Measurements from ENCODE around the gene CPD. TPM values are rescaled to one million over a fixed set of nuclear protein-coding genes. Genes with fewer than 3 reads are reported as not detected.

The CPD gene
- total and polyA plus RNA-seq, 9 of the 15 experiments (the other 6 are each of a cell fraction or from before 2014, with no cell fraction given): 4.5 to 24.4 (median 20.4) TPM

DNA sequence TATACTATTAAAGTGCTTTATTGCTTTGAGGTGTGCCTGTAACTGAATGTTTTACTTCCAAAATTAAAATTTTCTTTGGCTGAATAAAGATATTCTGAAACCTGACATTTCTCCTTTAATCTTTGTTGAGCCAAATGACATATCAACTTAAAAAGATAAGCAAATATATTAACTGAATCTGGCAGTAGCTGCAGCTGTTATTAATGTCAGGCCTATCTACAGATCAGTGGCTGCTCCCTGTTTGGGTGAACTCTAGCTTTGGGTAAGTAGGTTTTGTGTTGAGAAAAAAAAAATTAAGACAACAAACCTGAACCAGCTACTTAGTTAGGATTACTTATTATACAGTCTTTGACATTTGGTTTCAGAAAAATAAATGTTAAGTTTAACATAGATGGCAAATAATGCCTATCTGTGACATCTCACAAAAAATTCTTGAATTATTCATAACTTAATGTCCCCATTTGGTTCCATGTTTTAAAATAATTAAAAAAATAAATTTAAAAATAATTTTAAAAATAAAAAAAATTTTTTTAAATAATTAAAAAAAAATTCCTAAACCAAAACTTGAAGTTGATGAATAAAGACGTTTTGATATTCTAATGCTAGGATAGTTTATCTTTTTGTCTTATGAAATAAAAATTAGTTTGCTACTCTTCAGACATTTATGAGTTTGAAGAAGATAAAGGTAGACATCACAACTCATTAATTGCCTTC, 19.8 kb downstream of the CPD start (continued):
- TF ChIP-seq FOXA1 (IDR thresholded peaks at IDR 0.05; ENCODE audit: borderline replicate concordance) (no peak), BMI1 (IDR thresholded peaks at IDR 0.05; ENCODE audit: low read length) (no peak), ZNF282 (CRISPR knock-in tag; IDR thresholded peaks at IDR 0.05) (no peak), NELFE (IDR thresholded peaks at IDR 0.05; ENCODE audit: insufficient read depth, insufficient read length) (no peak), BRCA1 (IDR thresholded peaks at IDR 0.05) (no peak), BRCA1 (CRISPR knock-in tag; IDR thresholded peaks at IDR 0.05) (no peak)

DNA sequence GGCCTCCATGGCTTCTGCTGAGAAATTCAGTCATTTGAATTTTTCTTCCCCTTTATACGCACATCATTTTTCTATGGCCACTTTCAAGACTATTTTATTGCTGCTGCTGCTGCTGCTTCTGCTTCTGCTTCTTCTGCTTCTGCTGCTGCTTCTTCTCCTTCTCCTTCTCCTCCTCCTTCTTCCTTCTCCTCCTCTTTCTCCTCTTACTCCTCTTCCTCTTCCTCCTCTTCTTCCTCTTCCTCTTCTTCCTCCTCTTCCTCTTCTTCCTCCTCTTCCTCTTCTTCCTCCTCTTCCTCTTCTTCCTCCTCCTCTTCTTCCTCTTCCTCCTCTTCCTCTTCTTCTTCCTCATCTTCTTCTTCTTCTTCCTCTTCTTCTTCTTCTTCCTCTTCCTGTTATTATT, 22.4 kb downstream of the CPD start:
- H2AFZ ChIP-seq (ENCODE audit: low read depth, low read length): no peak overlapping the region
- H3K4me1 ChIP-seq (replicated peaks in 1 of 2; ENCODE audit: control insufficient read depth in 2 of 2, insufficient read depth in 2 of 2, low read length in 2 of 2): peaks cover 0 to 8% of the 10 kb centered on the region in 2 experiments; a peak in 3 of 5 replicates
- DNase-seq (ENCODE audit: extremely low read depth in 1 of 4, low spot score in 3 of 4): no peak
- 100% methylated on average over 1 of the region's 1 CpG for WGBS (ENCODE audit: insufficient coverage, low coverage, missing lambda C conversion rate)
- ChIA-PET POLR2A (no interaction called here), CTCF (ENCODE audit: low intra/inter-chr PET ratio) (no interaction called here)
- no peaks in the 10 kb centered on the region for H3K9me3 ChIP-seq (replicated peaks; ENCODE audit: control insufficient read depth, insufficient read depth, low read depth, low read length)
- in situ Hi-C loops (cut with MboI): no loop called here
- FAIRE-seq: no peak
- intact Hi-C loops (cut with micrococcal nuclease): no loop called here
- no peaks in the 10 kb centered on the region for H3K79me2 ChIP-seq (ENCODE audit: control insufficient read depth, insufficient read depth, low read length)
- H3K27ac ChIP-seq (ENCODE audit: extremely low read depth, low read depth, low read length): no peak overlapping the region
- no peak overlapping the region for H3K4me2 ChIP-seq (ENCODE audit: insufficient read depth, low read length)
- ATAC-seq: no peak
- no peaks in the 10 kb centered on the region for H3K27me3 ChIP-seq (ENCODE audit: control insufficient read depth in 2 of 2, insufficient read depth in 2 of 2, low read length in 2 of 2)
- no peaks in the 10 kb centered on the region for H3K36me3 ChIP-seq (ENCODE audit: control insufficient read depth, insufficient read depth, low read length)
- BruUV-seq (replicated peaks): no TSS peak
- H4K20me1 ChIP-seq (replicated peaks; ENCODE audit: control insufficient read depth, insufficient read depth, low read length): no peaks in the 10 kb centered on the region
- H3K9ac ChIP-seq (ENCODE audit: insufficient read depth in 1 of 2, low read depth in 2 of 2, low read length in 2 of 2): no peak overlapping the region
- no peak overlapping the region for H3K4me3 ChIP-seq
- H3K9me1 ChIP-seq (ENCODE audit: control insufficient read depth, insufficient read depth, low read length): no peaks in the 10 kb centered on the region
- peak in 1 of 2 experiments; percentile 51; a peak in 1 of 4 replicates for TF ChIP-seq HDAC1 (IDR thresholded peaks at IDR 0.05)
- no peak for TF ChIP-seq ARID1B (IDR thresholded peaks at IDR 0.05)
- TF ChIP-seq, protein P1, sequence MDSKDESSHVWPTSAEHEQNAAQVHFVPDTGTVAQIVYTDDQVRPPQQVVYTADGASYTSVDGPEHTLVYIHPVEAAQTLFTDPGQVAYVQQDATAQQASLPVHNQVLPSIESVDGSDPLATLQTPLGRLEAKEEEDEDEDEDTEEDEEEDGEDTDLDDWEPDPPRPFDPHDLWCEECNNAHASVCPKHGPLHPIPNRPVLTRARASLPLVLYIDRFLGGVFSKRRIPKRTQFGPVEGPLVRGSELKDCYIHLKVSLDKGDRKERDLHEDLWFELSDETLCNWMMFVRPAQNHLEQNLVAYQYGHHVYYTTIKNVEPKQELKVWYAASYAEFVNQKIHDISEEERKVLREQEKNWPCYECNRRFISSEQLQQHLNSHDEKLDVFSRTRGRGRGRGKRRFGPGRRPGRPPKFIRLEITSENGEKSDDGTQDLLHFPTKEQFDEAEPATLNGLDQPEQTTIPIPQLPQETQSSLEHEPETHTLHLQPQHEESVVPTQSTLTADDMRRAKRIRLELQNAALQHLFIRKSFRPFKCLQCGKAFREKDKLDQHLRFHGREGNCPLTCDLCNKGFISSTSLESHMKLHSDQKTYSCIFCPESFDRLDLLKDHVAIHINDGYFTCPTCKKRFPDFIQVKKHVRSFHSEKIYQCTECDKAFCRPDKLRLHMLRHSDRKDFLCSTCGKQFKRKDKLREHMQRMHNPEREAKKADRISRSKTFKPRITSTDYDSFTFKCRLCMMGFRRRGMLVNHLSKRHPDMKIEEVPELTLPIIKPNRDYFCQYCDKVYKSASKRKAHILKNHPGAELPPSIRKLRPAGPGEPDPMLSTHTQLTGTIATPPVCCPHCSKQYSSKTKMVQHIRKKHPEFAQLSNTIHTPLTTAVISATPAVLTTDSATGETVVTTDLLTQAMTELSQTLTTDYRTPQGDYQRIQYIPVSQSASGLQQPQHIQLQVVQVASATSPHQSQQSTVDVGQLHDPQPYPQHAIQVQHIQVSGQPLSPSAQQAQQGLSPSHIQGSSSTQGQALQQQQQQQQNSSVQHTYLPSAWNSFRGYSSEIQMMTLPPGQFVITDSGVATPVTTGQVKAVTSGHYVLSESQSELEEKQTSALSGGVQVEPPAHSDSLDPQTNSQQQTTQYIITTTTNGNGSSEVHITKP (IDR thresholded peaks at IDR 0.05; ENCODE audit: partially characterized antibody): no peak
- TF ChIP-seq HOXB6 (CRISPR knock-in tag; IDR thresholded peaks at IDR 0.05; ENCODE audit: borderline replicate concordance): no peak
- TF ChIP-seq, protein P2, sequence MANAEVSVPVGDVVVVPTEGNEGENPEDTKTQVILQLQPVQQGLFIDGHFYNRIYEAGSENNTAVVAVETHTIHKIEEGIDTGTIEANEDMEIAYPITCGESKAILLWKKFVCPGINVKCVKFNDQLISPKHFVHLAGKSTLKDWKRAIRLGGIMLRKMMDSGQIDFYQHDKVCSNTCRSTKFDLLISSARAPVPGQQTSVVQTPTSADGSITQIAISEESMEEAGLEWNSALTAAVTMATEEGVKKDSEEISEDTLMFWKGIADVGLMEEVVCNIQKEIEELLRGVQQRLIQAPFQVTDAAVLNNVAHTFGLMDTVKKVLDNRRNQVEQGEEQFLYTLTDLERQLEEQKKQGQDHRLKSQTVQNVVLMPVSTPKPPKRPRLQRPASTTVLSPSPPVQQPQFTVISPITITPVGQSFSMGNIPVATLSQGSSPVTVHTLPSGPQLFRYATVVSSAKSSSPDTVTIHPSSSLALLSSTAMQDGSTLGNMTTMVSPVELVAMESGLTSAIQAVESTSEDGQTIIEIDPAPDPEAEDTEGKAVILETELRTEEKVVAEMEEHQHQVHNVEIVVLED (CRISPR knock-in tag; IDR thresholded peaks at IDR 0.05): no peak
- no peak for TF ChIP-seq FOXA1 (IDR thresholded peaks at IDR 0.05; ENCODE audit: borderline replicate concordance)
- TF ChIP-seq, protein P3, sequence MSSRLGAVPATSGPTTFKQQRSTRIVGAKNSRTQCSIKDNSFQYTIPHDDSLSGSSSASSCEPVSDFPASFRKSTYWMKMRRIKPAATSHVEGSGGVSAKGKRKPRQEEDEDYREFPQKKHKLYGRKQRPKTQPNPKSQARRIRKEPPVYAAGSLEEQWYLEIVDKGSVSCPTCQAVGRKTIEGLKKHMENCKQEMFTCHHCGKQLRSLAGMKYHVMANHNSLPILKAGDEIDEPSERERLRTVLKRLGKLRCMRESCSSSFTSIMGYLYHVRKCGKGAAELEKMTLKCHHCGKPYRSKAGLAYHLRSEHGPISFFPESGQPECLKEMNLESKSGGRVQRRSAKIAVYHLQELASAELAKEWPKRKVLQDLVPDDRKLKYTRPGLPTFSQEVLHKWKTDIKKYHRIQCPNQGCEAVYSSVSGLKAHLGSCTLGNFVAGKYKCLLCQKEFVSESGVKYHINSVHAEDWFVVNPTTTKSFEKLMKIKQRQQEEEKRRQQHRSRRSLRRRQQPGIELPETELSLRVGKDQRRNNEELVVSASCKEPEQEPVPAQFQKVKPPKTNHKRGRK (tag; IDR thresholded peaks at IDR 0.05): peak; percentile 60
- no peak for TF ChIP-seq ZNF778 (CRISPR knock-in tag; IDR thresholded peaks at IDR 0.05)
- no peak for TF ChIP-seq PTRF (tag; IDR thresholded peaks at IDR 0.05)
- TF ChIP-seq EWSR1 (IDR thresholded peaks at IDR 0.05; ENCODE audit: borderline replicate concordance, low read depth, partially characterized antibody): no peak
